OCI-LY7 (cell line): ENCODE results near the gene ARHGEF39. TPM values are rescaled to one million over a fixed set of nuclear protein-coding genes. Genes with fewer than 3 reads are reported as not detected.

Experiments used
- BruUV-seq: library from RNA; stranded (reverse); fragments of 400-500 nt; replicated peaks from 2 replicates; lab custom pipeline; 2021; lab: Mats Ljungman, UMichigan
- CTCF ChIA-PET: fragments of 300-600 bp; sonication (Branson Sonifier 250); formaldehyde crosslinking; loops from one replicate; lab custom pipeline; 2022; ENCODE audit warnings: antibody characterized with exemption; ENCODE audit not compliant: unreplicated experiment; lab: Charles Lee
- POLR2A ChIA-PET: fragments of 300-600 bp; sonication (Branson Sonifier 250); formaldehyde crosslinking; loops from one replicate; lab custom pipeline; 2022; ENCODE audit warnings: antibody characterized with exemption; lab: Charles Lee
- DNase-seq: peaks from one replicate; pipeline ENCODE4 v3.0.0-alpha.2; 2015; ENCODE audit warnings: low spot score
- H2AFZ ChIP-seq: fragments of 200-600 bp; sonication (generic), shearing (Covaris generic); 2 replicates; pipeline ENCODE4 v1.6.1; 2014; ENCODE audit warnings: mild to moderate bottlenecking, antibody characterized with exemption, low read length, moderate library complexity
- H3K27ac ChIP-seq: fragments of 200-600 bp; sonication (generic); 2 replicates; pipeline ENCODE4 v1.5.1; 2014; ENCODE audit warnings: mixed run types, low read depth, mild to moderate bottlenecking, moderate library complexity, low read length, inconsistent platforms; ENCODE audit not compliant: poor library complexity, severe bottlenecking
- H3K36me3 ChIP-seq: fragments of 200-600 bp; sonication (generic); 2 replicates; pipeline ENCODE4 v1.6.1; 2014; ENCODE audit warnings: mild to moderate bottlenecking, antibody characterized with exemption, low read length, moderate library complexity, mixed read lengths; ENCODE audit not compliant: insufficient read depth
- H3K4me1 ChIP-seq: fragments of 200-600 bp; sonication (generic); 2 replicates; pipeline ENCODE4 v1.5.1; 2014; ENCODE audit warnings: mild to moderate bottlenecking, low read length; ENCODE audit not compliant: insufficient read depth, poor library complexity, severe bottlenecking
- H3K4me2 ChIP-seq: fragments of 200-600 bp; sonication (generic); 2 replicates; pipeline ENCODE4 v1.6.1; 2014; ENCODE audit warnings: mild to moderate bottlenecking, low read length
- H3K4me3 ChIP-seq: fragments of 200-600 bp; sonication (generic); 2 replicates; pipeline ENCODE4 v1.5.1; 2014; ENCODE audit warnings: mild to moderate bottlenecking, low read depth, low read length; ENCODE audit not compliant: poor library complexity, severe bottlenecking
- H3K79me2 ChIP-seq: fragments of 200-600 bp; sonication (generic); 2 replicates; pipeline ENCODE4 v1.6.1; 2016; ENCODE audit warnings: low read depth, mild to moderate bottlenecking, low read length, moderate library complexity, mixed read lengths; ENCODE audit not compliant: insufficient read depth
- H3K9me2 ChIP-seq: fragments of 200-600 bp; sonication (generic); 2 replicates; pipeline ENCODE4 v1.6.1; 2016; ENCODE audit warnings: mild to moderate bottlenecking, low read length, mixed read lengths; ENCODE audit not compliant: insufficient read depth
- H3K9me3 ChIP-seq: fragments of 200-600 bp; sonication (generic); 2 replicates; pipeline ENCODE4 v1.6.1; 2014; ENCODE audit warnings: mild to moderate bottlenecking, mixed run types, low read length, mixed read lengths
- H4K20me1 ChIP-seq: fragments of 200-600 bp; sonication (generic); 2 replicates; pipeline ENCODE4 v1.6.1; 2014; ENCODE audit warnings: mild to moderate bottlenecking, antibody characterized with exemption, low read length, moderate library complexity, mixed read lengths; ENCODE audit not compliant: insufficient read depth
- CTCF ChIP-seq: fragments of 200-600 bp; sonication (generic); conservative IDR thresholded peaks from 2 replicates; pipeline ENCODE4 v1.5.1; 2014; ENCODE audit warnings: mild to moderate bottlenecking, antibody characterized with exemption, low read length, moderate library complexity, mixed read lengths
- EZH2phosphoT487 ChIP-seq: fragments of 200-600 bp; sonication (generic); IDR thresholded peaks from 2 replicates; pipeline ENCODE4 v1.6.1; 2018; ENCODE audit warnings: low read depth, borderline replicate concordance, mild to moderate bottlenecking, mixed run types, antibody characterized with exemption, low read length, moderate library complexity, mixed read lengths
- intact Hi-C: fragments of 100-400 bp; cut with micrococcal nuclease; formaldehyde crosslinking; loops from one replicate; pipeline ENCODE4 v1.10.0; 2022; ENCODE audit not compliant: unreplicated experiment
- total RNA-seq, 2 experiments: library from RNA; depleted of rRNA in 1 of 2; stranded (reverse); fragments of >200 nt in 1 of 2; shearing (Covaris generic) in 1 of 2; gene quantifications; 2 replicates each; pipeline ENCODE4 v1.2.3, GENCODE V29; 2014 to 2022

Gene ARHGEF39
- total RNA-seq, 2 experiments from 2014 or later: 30.8 to 48.1 TPM

- BruUV-seq: no TSS peak
- intact Hi-C loops: no loop called here
- no peak overlapping the region for H3K4me3 ChIP-seq
- POLR2A ChIA-PET: no interaction called here
- no peak overlapping the region for H2AFZ ChIP-seq
- H3K79me2 ChIP-seq: no peaks in the 10 kb centered on the region
- peaks cover 96% of the 10 kb centered on the region for H3K36me3 ChIP-seq
- CTCF ChIA-PET: interaction anchor here (0.9 kb wide), 1 partner anchor 9 kb away, joined by 3 read pairs; no protein-coding TSS in a partner anchor
- H3K9me2 ChIP-seq: no peaks in the 10 kb centered on the region
- no peaks in the 10 kb centered on the region for H3K4me1 ChIP-seq
- no peaks in the 10 kb centered on the region for H4K20me1 ChIP-seq
- DNase-seq: no peak
- TF ChIP-seq CTCF: no peak
- no peak for TF ChIP-seq EZH2phosphoT487
- H3K9me3 ChIP-seq: no peaks in the 10 kb centered on the region
- H3K27ac ChIP-seq: no peak overlapping the region
- no peak overlapping the region for H3K4me2 ChIP-seq
These were observed 40.4 kb upstream of the ARHGEF39 start for GRCh38 chr9:35705372-35705771.

GRCh38 chr9:35703906-35704672 is 39.1 kb upstream of the ARHGEF39 start:
- BruUV-seq: TSS peak; percentile 42
- H3K79me2 ChIP-seq: no peaks in the 10 kb centered on the region

More at GRCh38 chr9:35703906-35704672, 39.1 kb upstream of the ARHGEF39 start:
- POLR2A ChIA-PET: no interaction called here
- Histone ChIP-seq H3K4me1 (no peaks in the 10 kb centered on the region), H3K4me2 (no peak overlapping the region), H3K9me3 (no peaks in the 10 kb centered on the region), H3K4me3 (no peak overlapping the region), H3K36me3 (peaks cover 98% of the 10 kb centered on the region), H2AFZ (no peak overlapping the region), H3K9me2 (no peaks in the 10 kb centered on the region), H3K27ac (no peak overlapping the region), H4K20me1 (no peaks in the 10 kb centered on the region)
- intact Hi-C loops: no loop called here
- TF ChIP-seq CTCF (no peak), EZH2phosphoT487 (no peak)
- CTCF ChIA-PET: no interaction called here
- DNase-seq: no peak
